SHP77 (cell line): ENCODE measurements around the gene ABCB1.
A peak's percentile ranks its signal among the peaks of the same experiment; 100 is the strongest.

ENCODE experiments used
- DNase-seq, 2 experiments: peaks; one replicate each; lab custom pipeline; 2025; lab: John Stamatoyannopoulos, UW

ABCB1 gene

GRCh38 chr7:87600130-87601124, at the start of gene ABCB1:
ABCB1 (minus strand) TSS chr7:87600884; CDS start chr7:87600184, 700 bp downstream.
- peak; percentile 86 to 92 for DNase-seq

- DNase-seq = no peak
Observed at GRCh38 chr7:87648316-87648715, 47.6 kb upstream of the ABCB1 start.

GRCh38 chr7:87645446-87645845, 44.8 kb upstream of the ABCB1 start:
- DNase-seq = no peak

- no peak for DNase-seq
Observed at GRCh38 chr7:87635921-87636320, 35.2 kb upstream of the ABCB1 start.

GRCh38 chr7:87628780-87629569, 28.3 kb upstream of the ABCB1 start:
- DNase-seq = peak in 1 of 2 experiments; percentile 40

- DNase-seq = no peak
Observed at GRCh38 chr7:87627634-87627994, 26.9 kb upstream of the ABCB1 start.

GRCh38 chr7:87625101-87625500, 24.4 kb upstream of the ABCB1 start:
- DNase-seq = no peak

- no peak for DNase-seq
Observed at GRCh38 chr7:87624628-87625027, 23.9 kb upstream of the ABCB1 start.

- no peak for DNase-seq
Observed at GRCh38 chr7:87615197-87615596, 14.5 kb upstream of the ABCB1 start.

GRCh38 chr7:87609916-87610315, 9.2 kb upstream of the ABCB1 start:
- no peak for DNase-seq

GRCh38 chr7:87608431-87608830, 7.7 kb upstream of the ABCB1 start:
- DNase-seq = no peak

- DNase-seq = no peak
Observed at GRCh38 chr7:87604264-87604663, 3.6 kb upstream of the ABCB1 start.

- DNase-seq = peak; percentile 69 to 80
Observed at GRCh38 chr7:87599336-87599735, 1.3 kb downstream of the ABCB1 start.

- DNase-seq = no peak
Observed at GRCh38 chr7:87598234-87599009, 2.3 kb downstream of the ABCB1 start.

GRCh38 chr7:87596696-87597095, 4.0 kb downstream of the ABCB1 start:
- DNase-seq = no peak

- no peak for DNase-seq
Observed at GRCh38 chr7:87596136-87596535, 4.5 kb downstream of the ABCB1 start.

- DNase-seq = no peak
Observed at GRCh38 chr7:87592300-87592699, 8.4 kb downstream of the ABCB1 start.

- no peak for DNase-seq
Observed at GRCh38 chr7:87591211-87591610, 9.5 kb downstream of the ABCB1 start.

GRCh38 chr7:87590578-87590977, 10.1 kb downstream of the ABCB1 start:
- no peak for DNase-seq

- no peak for DNase-seq
Observed at GRCh38 chr7:87589631-87590030, 11.1 kb downstream of the ABCB1 start.

- no peak for DNase-seq
Observed at GRCh38 chr7:87581723-87582122, 19.0 kb downstream of the ABCB1 start.

GRCh38 chr7:87580636-87581035, 20.0 kb downstream of the ABCB1 start:
- no peak for DNase-seq
